HEK293 (cell line): ENCODE data around the gene ZBTB48.

Source experiments
- BCL11B ChIP-seq: fragments of 450-650 bp; formaldehyde crosslinking; IDR thresholded peaks from 2 replicates; pipeline ENCODE4 v1.5.1; 2016; ENCODE audit warnings: low read depth, missing biosample characterization, missing genetic modification characterization
- GLIS1 ChIP-seq: fragments of 450-650 bp; formaldehyde crosslinking; IDR thresholded peaks from 2 replicates; pipeline ENCODE4 v1.5.1; 2016; ENCODE audit warnings: missing biosample characterization, missing genetic modification characterization
- HOXC10 ChIP-seq: sonication (generic); formaldehyde crosslinking; IDR thresholded peaks from 2 replicates; pipeline ENCODE4 v1.8.1; 2023; ENCODE audit warnings: mild to moderate bottlenecking, missing genetic modification reagents
- INSM2 ChIP-seq: fragments of 450-650 bp; formaldehyde crosslinking; IDR thresholded peaks from 2 replicates; pipeline ENCODE4 v1.5.1; 2016; ENCODE audit warnings: missing biosample characterization, missing genetic modification characterization
- KLF1 ChIP-seq: fragments of 450-650 bp; formaldehyde crosslinking; IDR thresholded peaks from 2 replicates; pipeline ENCODE4 v1.5.1; 2016; ENCODE audit warnings: missing biosample characterization, missing genetic modification characterization
- KLF17 ChIP-seq: fragments of 450-650 bp; formaldehyde crosslinking; IDR thresholded peaks from 2 replicates; pipeline ENCODE4 v1.5.1; 2016; ENCODE audit warnings: missing biosample characterization, missing genetic modification characterization
- PRDM1 ChIP-seq: fragments of 450-650 bp; formaldehyde crosslinking; IDR thresholded peaks from 2 replicates; pipeline ENCODE4; 2016; ENCODE audit warnings: missing biosample characterization, missing genetic modification characterization
- SCRT2 ChIP-seq: fragments of 450-650 bp; formaldehyde crosslinking; IDR thresholded peaks from 2 replicates; pipeline ENCODE4 v1.5.1; 2016; ENCODE audit warnings: missing biosample characterization, missing genetic modification characterization
- SETDB1 ChIP-seq: IDR thresholded peaks from one replicate; pipeline ENCODE4 v1.6.1; 2017; ENCODE audit warnings: mild to moderate bottlenecking, low read length, moderate library complexity, mixed read lengths; ENCODE audit not compliant: insufficient read length
- SP7 ChIP-seq: fragments of 450-650 bp; formaldehyde crosslinking; IDR thresholded peaks from 2 replicates; pipeline ENCODE4 v1.5.1; 2016; ENCODE audit warnings: missing biosample characterization, missing genetic modification characterization
- YY2 ChIP-seq: fragments of 450-650 bp; formaldehyde crosslinking; IDR thresholded peaks from 2 replicates; pipeline ENCODE4 v1.5.1; 2016; ENCODE audit warnings: missing biosample characterization, missing genetic modification characterization
- ZBTB17 ChIP-seq: fragments of 450-650 bp; formaldehyde crosslinking; IDR thresholded peaks from 2 replicates; pipeline ENCODE4 v1.5.1; 2016; ENCODE audit warnings: missing biosample characterization, missing genetic modification characterization
- ZBTB49 ChIP-seq: fragments of 450-650 bp; formaldehyde crosslinking; IDR thresholded peaks from 2 replicates; pipeline ENCODE4 v1.5.1; 2016; ENCODE audit warnings: missing biosample characterization, missing genetic modification characterization, low read depth
- ZBTB6 ChIP-seq: fragments of 450-650 bp; formaldehyde crosslinking; IDR thresholded peaks from 2 replicates; pipeline ENCODE4 v1.5.1; 2017; ENCODE audit warnings: missing biosample characterization, missing genetic modification characterization
- ZBTB8A ChIP-seq: fragments of 450-650 bp; formaldehyde crosslinking; IDR thresholded peaks from 2 replicates; pipeline ENCODE4 v1.5.1; 2016; ENCODE audit warnings: missing biosample characterization, missing genetic modification characterization
- ZFP41 ChIP-seq: fragments of 450-650 bp; formaldehyde crosslinking; IDR thresholded peaks from 2 replicates; pipeline ENCODE4 v1.5.1; 2016; ENCODE audit warnings: missing biosample characterization, missing genetic modification characterization, borderline replicate concordance
- ZNF132 ChIP-seq: fragments of 450-650 bp; formaldehyde crosslinking; IDR thresholded peaks from 2 replicates; pipeline ENCODE4 v1.5.1; 2017; ENCODE audit warnings: missing biosample characterization, missing genetic modification characterization, borderline replicate concordance
- ZNF174 ChIP-seq: fragments of 450-650 bp; formaldehyde crosslinking; IDR thresholded peaks from 2 replicates; pipeline ENCODE4 v1.5.0; 2017; ENCODE audit warnings: missing biosample characterization, mild to moderate bottlenecking, missing genetic modification characterization
- ZNF19 ChIP-seq: fragments of 450-650 bp; formaldehyde crosslinking; IDR thresholded peaks from 2 replicates; pipeline ENCODE4; 2016; ENCODE audit warnings: missing biosample characterization, missing genetic modification characterization, low read depth
- ZNF24 ChIP-seq: fragments of 450-650 bp; formaldehyde crosslinking; IDR thresholded peaks from 2 replicates; pipeline ENCODE4 v1.5.1; 2016; ENCODE audit warnings: missing biosample characterization, missing genetic modification characterization
- ZNF350 ChIP-seq: fragments of 450-650 bp; formaldehyde crosslinking; IDR thresholded peaks from 2 replicates; pipeline ENCODE4 v1.5.0; 2017; ENCODE audit warnings: missing biosample characterization, mild to moderate bottlenecking, missing genetic modification characterization
- ZNF362 ChIP-seq: fragments of 450-650 bp; formaldehyde crosslinking; IDR thresholded peaks from 2 replicates; pipeline ENCODE4 v1.5.1; 2016; ENCODE audit warnings: missing biosample characterization, missing genetic modification characterization
- ZNF510 ChIP-seq: fragments of 450-650 bp; formaldehyde crosslinking; IDR thresholded peaks from 2 replicates; pipeline ENCODE4 v1.5.1; 2018; ENCODE audit warnings: mild to moderate bottlenecking, missing genetic modification characterization, missing biosample characterization; ENCODE audit not compliant: insufficient replicate concordance
- ZNF513 ChIP-seq: fragments of 450-650 bp; IDR thresholded peaks from 2 replicates; pipeline ENCODE4 v1.5.1; 2018; ENCODE audit warnings: missing biosample characterization, missing genetic modification characterization
- ZNF514 ChIP-seq: fragments of 450-650 bp; formaldehyde crosslinking; IDR thresholded peaks from 2 replicates; pipeline ENCODE4 v1.5.1; 2016; ENCODE audit warnings: missing biosample characterization, missing genetic modification characterization
- ZNF549 ChIP-seq: fragments of 450-650 bp; IDR thresholded peaks from 2 replicates; pipeline ENCODE4 v1.5.1; 2018; ENCODE audit warnings: missing biosample characterization, missing genetic modification characterization, mild to moderate bottlenecking, inconsistent platforms, moderate library complexity
- ZNF596 ChIP-seq: fragments of 450-650 bp; IDR thresholded peaks from 2 replicates; pipeline ENCODE4 v1.5.0; 2018; ENCODE audit warnings: missing biosample characterization, mild to moderate bottlenecking, missing genetic modification characterization, moderate library complexity
- ZNF664 ChIP-seq: fragments of 450-650 bp; formaldehyde crosslinking; IDR thresholded peaks from 2 replicates; pipeline ENCODE4 v1.5.1; 2016; ENCODE audit warnings: missing biosample characterization, missing genetic modification characterization
- ZNF677 ChIP-seq: fragments of 450-650 bp; IDR thresholded peaks from 2 replicates; pipeline ENCODE4 v1.5.0; 2018; ENCODE audit warnings: missing biosample characterization, mild to moderate bottlenecking, missing genetic modification characterization, moderate library complexity
- ZNF701 ChIP-seq: fragments of 450-650 bp; formaldehyde crosslinking; IDR thresholded peaks from 2 replicates; pipeline ENCODE4 v1.5.1; 2016; ENCODE audit warnings: missing biosample characterization, missing genetic modification characterization
- ZNF768 ChIP-seq: fragments of 450-650 bp; formaldehyde crosslinking; IDR thresholded peaks from 2 replicates; pipeline ENCODE4 v1.5.1; 2018; ENCODE audit warnings: missing biosample characterization, mild to moderate bottlenecking, missing genetic modification characterization
- ZSCAN30 ChIP-seq: fragments of 450-650 bp; IDR thresholded peaks from 2 replicates; pipeline ENCODE4 v1.5.1; 2018; ENCODE audit warnings: missing biosample characterization, mild to moderate bottlenecking, missing genetic modification characterization, moderate library complexity

Gene ZBTB48

GRCh38 chr1:6601923-6602668 is 22.3 kb downstream of the ZBTB48 start (continued):
- TF ChIP-seq ZBTB17, result 0 out of 2 replicates have a peak, but pooled peaks have one; percentile 43
- TF ChIP-seq ZFP41 (tag by site-specific recombination), result no peak
- no peak for TF ChIP-seq ZNF510 (tag by site-specific recombination)
- TF ChIP-seq ZNF664 (tag by site-specific recombination), result no peak
- no peak for TF ChIP-seq GLIS1 (tag by site-specific recombination)
- no peak for TF ChIP-seq ZNF362 (tag by site-specific recombination)
- no peak for TF ChIP-seq ZBTB6 (tag by site-specific recombination)
- TF ChIP-seq SP7 (tag by site-specific recombination), result peak; percentile 19; the same call in 1 of the 2 replicates
- no peak for TF ChIP-seq KLF1
- peak; percentile 69 for TF ChIP-seq SCRT2 (tag by site-specific recombination)
- no peak for TF ChIP-seq BCL11B (tag by site-specific recombination)
- no peak for TF ChIP-seq ZNF514 (tag by site-specific recombination)
- no peak for TF ChIP-seq ZNF132
- TF ChIP-seq ZNF549 (tag by site-specific recombination), result no peak
- no peak for TF ChIP-seq ZNF701
- 0 out of 2 replicates have a peak, but pooled peaks have one; percentile 66 for TF ChIP-seq HOXC10
- peak; percentile 44; the same call in 1 of the 2 replicates for TF ChIP-seq KLF17 (tag by site-specific recombination)
- TF ChIP-seq ZNF768 (tag by site-specific recombination), result no peak
- 0 out of 2 replicates have a peak, but pooled peaks have one; percentile 40 for TF ChIP-seq ZNF596 (tag by site-specific recombination)
- TF ChIP-seq ZNF677 (tag by site-specific recombination), result peak; percentile 70; the same call in 1 of the 2 replicates
- TF ChIP-seq ZBTB49 (tag by site-specific recombination), result no peak
- TF ChIP-seq ZNF24 (tag by site-specific recombination), result no peak
- TF ChIP-seq ZBTB8A, result peak; percentile 40; the same call in 1 of the 2 replicates
- no peak for TF ChIP-seq SETDB1
- no peak for TF ChIP-seq ZNF350 (tag by site-specific recombination)
- no peak for TF ChIP-seq PRDM1 (tag by site-specific recombination)
- TF ChIP-seq YY2 (tag by site-specific recombination), result peak; percentile 49; the same call in 1 of the 2 replicates
- no peak for TF ChIP-seq ZNF174 (tag by site-specific recombination)
- TF ChIP-seq ZNF513 (tag by site-specific recombination), result no peak
- no peak for TF ChIP-seq ZSCAN30
- TF ChIP-seq INSM2 (tag by site-specific recombination), result peak; percentile 32; the same call in 1 of the 2 replicates
- TF ChIP-seq ZNF19 (tag by site-specific recombination), result no peak
